ENCODE data around the gene MED16. TPM values are rescaled to one million over a fixed set of nuclear protein-coding genes. Genes with fewer than 3 reads are reported as not detected.
"Not testable (repeated sequence)": the region's sequence is repeated elsewhere in the genome, so short reads cannot be mapped to it uniquely, and the experiment has no call there.

Gene MED16
- total RNA-seq, 1 donor from 2014 or later: 51.8 TPM

- Histone ChIP-seq H3K36me3 (no peaks in the 10 kb centered on the region), H3K27ac (no peak within 1 kb of the TSS), H3K4me3 (peak within 1 kb of the TSS; percentile 29), H3K4me1 (peaks cover 4% of the 10 kb centered on the region), H3K9me3 (no peaks in the 10 kb centered on the region), H3K27me3 (peaks cover 22% of the 10 kb centered on the region)
- DNase-seq: no peak
- TF ChIP-seq, protein P1, sequence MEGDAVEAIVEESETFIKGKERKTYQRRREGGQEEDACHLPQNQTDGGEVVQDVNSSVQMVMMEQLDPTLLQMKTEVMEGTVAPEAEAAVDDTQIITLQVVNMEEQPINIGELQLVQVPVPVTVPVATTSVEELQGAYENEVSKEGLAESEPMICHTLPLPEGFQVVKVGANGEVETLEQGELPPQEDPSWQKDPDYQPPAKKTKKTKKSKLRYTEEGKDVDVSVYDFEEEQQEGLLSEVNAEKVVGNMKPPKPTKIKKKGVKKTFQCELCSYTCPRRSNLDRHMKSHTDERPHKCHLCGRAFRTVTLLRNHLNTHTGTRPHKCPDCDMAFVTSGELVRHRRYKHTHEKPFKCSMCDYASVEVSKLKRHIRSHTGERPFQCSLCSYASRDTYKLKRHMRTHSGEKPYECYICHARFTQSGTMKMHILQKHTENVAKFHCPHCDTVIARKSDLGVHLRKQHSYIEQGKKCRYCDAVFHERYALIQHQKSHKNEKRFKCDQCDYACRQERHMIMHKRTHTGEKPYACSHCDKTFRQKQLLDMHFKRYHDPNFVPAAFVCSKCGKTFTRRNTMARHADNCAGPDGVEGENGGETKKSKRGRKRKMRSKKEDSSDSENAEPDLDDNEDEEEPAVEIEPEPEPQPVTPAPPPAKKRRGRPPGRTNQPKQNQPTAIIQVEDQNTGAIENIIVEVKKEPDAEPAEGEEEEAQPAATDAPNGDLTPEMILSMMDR (IDR thresholded peaks at IDR 0.05): no peak
- no peak for ATAC-seq
- intact Hi-C loops (cut with DNase I): no loop called here
Measured at GRCh38 chr19:821825-822503, 71.0 kb downstream of the MED16 start, which contains the start of gene PLPPR3. PLPPR3 (minus strand) TSS chr19:821955; CDS start chr19:821559, 396 bp downstream.

DNA sequence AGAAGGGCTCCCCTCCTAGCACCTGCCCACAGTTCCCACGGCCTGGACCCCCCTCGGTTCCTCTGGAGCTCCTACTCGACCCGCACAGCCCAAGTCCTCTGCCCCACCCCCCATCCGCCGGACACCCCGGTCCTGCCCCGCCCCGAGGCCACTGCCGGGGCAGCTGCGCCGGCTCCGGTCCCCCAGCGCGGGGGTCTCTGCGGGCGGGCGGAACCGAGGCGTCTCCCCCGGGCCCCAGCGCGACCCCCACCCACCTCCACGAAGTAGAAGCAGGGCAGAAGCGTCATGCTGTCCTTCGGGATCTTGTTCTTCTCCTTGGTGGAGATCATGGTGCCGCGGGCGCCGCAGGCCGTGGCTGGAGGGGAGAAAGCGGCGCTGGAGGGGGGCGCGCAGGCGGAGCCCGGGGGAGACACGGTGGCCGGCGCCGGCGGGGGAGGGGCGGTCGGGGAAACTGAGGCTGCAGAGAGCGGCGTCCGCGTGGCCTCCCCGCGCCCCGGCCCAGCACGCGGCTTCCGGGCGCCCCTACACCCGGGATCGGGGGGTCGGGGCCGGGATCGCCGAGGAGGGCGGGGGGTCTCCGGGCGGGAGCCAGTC is 71.7 kb downstream of the MED16 start:
- Histone ChIP-seq H3K4me1 (peaks cover 4% of the 10 kb centered on the region), H3K27me3 (peaks cover 22% of the 10 kb centered on the region), H3K9me3 (no peaks in the 10 kb centered on the region), H3K36me3 (no peaks in the 10 kb centered on the region), H3K4me3 (peak overlapping the region; percentile 29), H3K27ac (no peak overlapping the region)
- TF ChIP-seq, protein P1 (IDR thresholded peaks at IDR 0.05): no peak
- ATAC-seq: no peak
- intact Hi-C loops (cut with DNase I): no loop called here
- no peak for DNase-seq

- H3K27me3 ChIP-seq: peaks cover 22% of the 10 kb centered on the region
- intact Hi-C loops (cut with DNase I); DNase-seq; ATAC-seq; H3K27ac ChIP-seq; H3K4me1 ChIP-seq; H3K36me3 ChIP-seq; H3K4me3 ChIP-seq; H3K9me3 ChIP-seq: not testable (repeated sequence)
Measured at GRCh38 chr19:820212-820611, 72.8 kb downstream of the MED16 start.

Other genes starting within 250 kb of the MED16 start
- 32.9 TPM for gene RNF126, start 230.0 kb downstream of the MED16 start, total RNA-seq
- gene FSTL3, start 216.8 kb downstream of the MED16 start, total RNA-seq: 114 TPM
- not detected for gene PRSS57, start 197.7 kb downstream of the MED16 start, total RNA-seq
- 56.9 TPM for gene PALM, start 184.3 kb downstream of the MED16 start, total RNA-seq
- gene MISP, start 142.1 kb downstream of the MED16 start, total RNA-seq: 15.9 TPM
- gene PTBP1, start 95.7 kb downstream of the MED16 start, total RNA-seq: 245 TPM
- gene PLPPR3, start 71.2 kb downstream of the MED16 start, total RNA-seq: 0.46 TPM
- gene AZU1, start 65.3 kb downstream of the MED16 start, total RNA-seq: 0.75 TPM
- gene PRTN3, start 52.2 kb downstream of the MED16 start, total RNA-seq: not detected
- 0.52 TPM for gene ELANE, start 40.9 kb downstream of the MED16 start, total RNA-seq
- 153 TPM for gene CFD, start 33.5 kb downstream of the MED16 start, total RNA-seq
- not detected for gene RNU6-9, start 297 bp upstream of the MED16 start, total RNA-seq
- gene R3HDM4, start 20.0 kb upstream of the MED16 start, total RNA-seq: 50.7 TPM
- not detected for gene KISS1R, start 24.1 kb upstream of the MED16 start, total RNA-seq
- gene ARID3A, start 32.8 kb upstream of the MED16 start, total RNA-seq: 16.1 TPM
- 21.9 TPM for gene WDR18, start 91.2 kb upstream of the MED16 start, total RNA-seq
- gene GRIN3B, start 107.2 kb upstream of the MED16 start, total RNA-seq: not detected
- 167 TPM for gene TMEM259, start 127.9 kb upstream of the MED16 start, total RNA-seq
- not detected for gene RNU6-2, start 128.3 kb upstream of the MED16 start, total RNA-seq
- gene CNN2, start 133.4 kb upstream of the MED16 start, total RNA-seq: 220 TPM
- 51.0 TPM for gene ABCA7, start 146.9 kb upstream of the MED16 start, total RNA-seq
- 98.2 TPM for gene ARHGAP45, start 174.0 kb upstream of the MED16 start, total RNA-seq
- gene POLR2E, start 202.2 kb upstream of the MED16 start, total RNA-seq: 155 TPM
- 387 TPM for gene GPX4, start 210.8 kb upstream of the MED16 start, total RNA-seq

Measured in upper lobe of right lung (tissue), 1 donor.